Activated CD8-positive, alpha-beta memory T cell treated with anti-CD3 and anti-CD28 coated beads for 48 hours (primary cell): ENCODE data around the gene CDC42BPG.
A peak's percentile ranks its signal among the peaks of the same experiment; 100 is the strongest.

ENCODE experiments used
- DNase-seq, 3 experiments: peaks; one replicate each; pipeline ENCODE4 v3.0.0-alpha.2; 2020; ENCODE audit warnings: low read depth in 2 of 3, low spot score in 2 of 3

CDC42BPG gene

GRCh38 chr11:64793271-64794160 lies 50.9 kb downstream of the CDC42BPG start:
- no peak for DNase-seq

- no peak for DNase-seq
These were observed 52.0 kb downstream of the CDC42BPG start for GRCh38 chr11:64792482-64792881.

GRCh38 chr11:64791781-64792291 lies 52.6 kb downstream of the CDC42BPG start:
- no peak for DNase-seq

GRCh38 chr11:64790205-64791095 lies 54.0 kb downstream of the CDC42BPG start:
- DNase-seq, result no peak

- no peak for DNase-seq
These were observed 54.9 kb downstream of the CDC42BPG start for GRCh38 chr11:64789331-64790204.

- DNase-seq, result no peak
These were observed 55.9 kb downstream of the CDC42BPG start for GRCh38 chr11:64788321-64789215.

GRCh38 chr11:64787526-64788320 lies 56.7 kb downstream of the CDC42BPG start:
- DNase-seq, result no peak

GRCh38 chr11:64786308-64786707 lies 58.1 kb downstream of the CDC42BPG start:
- no peak for DNase-seq

GRCh38 chr11:64784813-64785581 lies 59.5 kb downstream of the CDC42BPG start:
- no peak for DNase-seq

- peak; percentile 89 to 98 (median 95) for DNase-seq
These were observed 65.8 kb downstream of the CDC42BPG start, which contains the start of gene SF1 for GRCh38 chr11:64778473-64779298. Gene SF1, minus strand, starts transcription at chr11:64778542. Its CDS starts 150 bp downstream, at chr11:64778392.

- no peak for DNase-seq
These were observed 66.3 kb downstream of the CDC42BPG start for GRCh38 chr11:64778223-64778472.

GRCh38 chr11:64777449-64778222 lies 66.8 kb downstream of the CDC42BPG start:
- peak in 2 of 3 experiments; percentile 61 to 64 for DNase-seq

- no peak for DNase-seq
These were observed 67.6 kb downstream of the CDC42BPG start for GRCh38 chr11:64776875-64777274.

- DNase-seq, result no peak
These were observed 68.0 kb downstream of the CDC42BPG start for GRCh38 chr11:64776425-64776824.

- DNase-seq, result no peak
These were observed 70.3 kb downstream of the CDC42BPG start for GRCh38 chr11:64774144-64774543.
